PC-9 (cell line): ENCODE data around the gene IQCB1. TPM values are rescaled to one million over a fixed set of nuclear protein-coding genes. Genes with fewer than 3 reads are reported as not detected.

Experiments
- BruUV-seq: library from RNA; stranded (reverse); fragments of 400-500 nt; replicated peaks from 2 replicates; lab custom pipeline; 2021; lab: Mats Ljungman, UMichigan
- CTCF ChIA-PET: fragments of 300-600 bp; sonication (Branson Sonifier 250); formaldehyde crosslinking; loops from one replicate; lab custom pipeline; 2022; ENCODE audit warnings: antibody characterized with exemption; lab: Charles Lee
- POLR2A ChIA-PET: fragments of 300-600 bp; sonication (Branson Sonifier 250); formaldehyde crosslinking; loops from one replicate; lab custom pipeline; 2022; ENCODE audit warnings: antibody characterized with exemption; ENCODE audit not compliant: unreplicated experiment; lab: Charles Lee
- DNase-seq, 2 experiments: peaks; one replicate each; pipeline versions ENCODE4 v3.0.0 to v3.0.0-alpha.2; 2015 to 2022; ENCODE audit warnings: mixed read lengths in 1 of 2
- H2AFZ ChIP-seq: fragments of 200-600 bp; sonication (generic); 2 replicates; pipeline ENCODE4 v1.8.1; 2017; ENCODE audit warnings: antibody characterized with exemption
- H3F3A ChIP-seq: fragments of 200-600 bp; sonication (generic); 2 replicates; pipeline ENCODE4 v1.8.1; 2017; ENCODE audit warnings: antibody characterized with exemption, mild to moderate bottlenecking, low read depth; ENCODE audit not compliant: insufficient read depth
- H3K27ac ChIP-seq: fragments of 200-600 bp; sonication (generic); 2 replicates; pipeline ENCODE4 v1.6.1; 2016; ENCODE audit warnings: mixed run types
- H3K27me3 ChIP-seq: fragments of 200-600 bp; sonication (generic); 2 replicates; pipeline ENCODE4 v1.6.1; 2016; ENCODE audit warnings: low read depth, mixed run types; ENCODE audit not compliant: insufficient read depth
- H3K36me3 ChIP-seq: fragments of 200-600 bp; sonication (generic); 2 replicates; pipeline ENCODE4 v1.6.1; 2016; ENCODE audit warnings: low read depth, mixed run types
- H3K4me1 ChIP-seq: fragments of 200-600 bp; sonication (generic); replicated peaks from 2 replicates; pipeline ENCODE4 v1.6.1; 2016; ENCODE audit warnings: mixed run types; ENCODE audit not compliant: insufficient read depth
- H3K4me2 ChIP-seq: fragments of 200-600 bp; sonication (generic); 2 replicates; pipeline ENCODE4 v1.6.1; 2017; ENCODE audit warnings: mixed run types
- H3K4me3 ChIP-seq: fragments of 200-600 bp; sonication (generic); 2 replicates; pipeline ENCODE4 v1.6.1; 2016; ENCODE audit warnings: mixed run types
- H3K79me2 ChIP-seq: fragments of 200-600 bp; sonication (generic); 2 replicates; pipeline ENCODE4 v1.6.1; 2017; ENCODE audit warnings: low read depth, mixed run types
- H3K9me2 ChIP-seq: fragments of 200-600 bp; sonication (generic); 2 replicates; pipeline ENCODE4 v1.8.1; 2017; ENCODE audit warnings: mild to moderate bottlenecking; ENCODE audit not compliant: insufficient read depth
- H3K9me3 ChIP-seq: fragments of 200-600 bp; sonication (generic); 2 replicates; pipeline ENCODE4 v1.8.1; 2016; ENCODE audit warnings: low read depth; ENCODE audit not compliant: insufficient read depth
- H4K20me1 ChIP-seq: fragments of 200-600 bp; sonication (generic); 2 replicates; pipeline ENCODE4 v1.8.1; 2017; ENCODE audit not compliant: insufficient read depth
- EZH2 ChIP-seq: fragments of 200-600 bp; sonication (generic); IDR thresholded peaks from 2 replicates; pipeline ENCODE4 v1.8.0; 2017; ENCODE audit warnings: antibody characterized with exemption, low read depth
- intact Hi-C: fragments of 100-400 bp; cut with micrococcal nuclease; formaldehyde crosslinking; loops from one replicate; pipeline ENCODE4 v1.10.0; 2022; ENCODE audit not compliant: unreplicated experiment
- total RNA-seq: library from RNA; stranded (reverse); gene quantifications from 2 replicates; pipeline ENCODE4 v1.2.3, GENCODE V29; 2021
- TF ChIP-seq, protein P1 (sequence below): fragments of 200-600 bp; sonication (generic); conservative IDR thresholded peaks from 2 replicates; pipeline ENCODE4 v1.6.1; 2017; ENCODE audit warnings: mixed run types, antibody characterized with exemption, mild to moderate bottlenecking, moderate library complexity

The IQCB1 gene
- total RNA-seq, 1 experiment from 2014 or later = 14.8 TPM

DNA sequence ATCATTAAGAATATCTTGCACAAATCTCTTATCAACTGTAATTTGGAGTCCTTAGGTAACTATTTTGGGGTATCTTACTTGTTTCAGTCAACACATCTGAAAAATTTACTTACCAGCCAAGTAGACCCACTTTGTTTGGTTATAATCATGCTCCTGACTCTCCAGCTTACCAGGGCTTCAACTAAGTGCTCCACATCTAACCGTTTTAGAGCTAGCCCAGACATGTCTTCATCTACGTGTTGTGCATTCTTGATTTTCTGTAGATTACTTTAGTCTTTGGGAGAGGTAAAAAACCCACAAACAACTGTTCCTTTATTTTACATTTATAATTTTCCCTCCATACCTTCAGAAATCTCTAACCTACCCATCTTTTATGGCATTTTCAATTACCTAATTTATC, 17.4 kb upstream of the IQCB1 start:
- POLR2A ChIA-PET = no interaction called here
- H3K79me2 ChIP-seq = no peaks in the 10 kb centered on the region
- no peaks in the 10 kb centered on the region for H4K20me1 ChIP-seq
- no peak overlapping the region for H3K27ac ChIP-seq
- no TSS peak for BruUV-seq
- CTCF ChIA-PET = no interaction called here
- no peak overlapping the region for H3K4me2 ChIP-seq
- H3K4me3 ChIP-seq = no peak overlapping the region
- no peak for TF ChIP-seq EZH2
- TF ChIP-seq, protein P1, sequence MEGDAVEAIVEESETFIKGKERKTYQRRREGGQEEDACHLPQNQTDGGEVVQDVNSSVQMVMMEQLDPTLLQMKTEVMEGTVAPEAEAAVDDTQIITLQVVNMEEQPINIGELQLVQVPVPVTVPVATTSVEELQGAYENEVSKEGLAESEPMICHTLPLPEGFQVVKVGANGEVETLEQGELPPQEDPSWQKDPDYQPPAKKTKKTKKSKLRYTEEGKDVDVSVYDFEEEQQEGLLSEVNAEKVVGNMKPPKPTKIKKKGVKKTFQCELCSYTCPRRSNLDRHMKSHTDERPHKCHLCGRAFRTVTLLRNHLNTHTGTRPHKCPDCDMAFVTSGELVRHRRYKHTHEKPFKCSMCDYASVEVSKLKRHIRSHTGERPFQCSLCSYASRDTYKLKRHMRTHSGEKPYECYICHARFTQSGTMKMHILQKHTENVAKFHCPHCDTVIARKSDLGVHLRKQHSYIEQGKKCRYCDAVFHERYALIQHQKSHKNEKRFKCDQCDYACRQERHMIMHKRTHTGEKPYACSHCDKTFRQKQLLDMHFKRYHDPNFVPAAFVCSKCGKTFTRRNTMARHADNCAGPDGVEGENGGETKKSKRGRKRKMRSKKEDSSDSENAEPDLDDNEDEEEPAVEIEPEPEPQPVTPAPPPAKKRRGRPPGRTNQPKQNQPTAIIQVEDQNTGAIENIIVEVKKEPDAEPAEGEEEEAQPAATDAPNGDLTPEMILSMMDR = no peak
- no peaks in the 10 kb centered on the region for H3F3A ChIP-seq
- no peaks in the 10 kb centered on the region for H3K9me3 ChIP-seq
- DNase-seq = no peak
- H3K36me3 ChIP-seq = no peaks in the 10 kb centered on the region
- intact Hi-C loops = no loop called here
- H3K9me2 ChIP-seq = no peaks in the 10 kb centered on the region
- H3K27me3 ChIP-seq = no peaks in the 10 kb centered on the region
- H3K4me1 ChIP-seq = no peaks in the 10 kb centered on the region
- H2AFZ ChIP-seq = no peak overlapping the region

DNA sequence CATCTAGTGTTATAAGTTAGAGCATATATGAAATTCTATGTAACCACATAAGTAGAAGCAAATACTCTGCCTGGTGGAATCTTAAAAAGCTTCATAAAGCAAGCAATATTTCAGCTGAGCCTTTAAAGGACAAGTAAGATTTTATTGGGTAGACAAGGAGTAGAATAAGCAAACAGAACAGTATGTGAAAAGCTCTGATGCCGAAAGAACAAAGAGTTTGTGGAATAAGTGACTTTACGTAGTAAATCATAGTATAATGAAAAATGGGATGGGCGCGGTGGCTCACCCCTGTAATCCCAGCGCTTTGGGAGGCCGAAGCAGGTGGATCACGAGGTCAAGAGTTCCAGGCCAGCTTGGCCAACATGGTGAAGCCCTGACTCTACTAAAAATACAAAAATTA, 10.0 kb upstream of the IQCB1 start:
- POLR2A ChIA-PET = no interaction called here
- H3K9me2 ChIP-seq = no peaks in the 10 kb centered on the region
- CTCF ChIA-PET = no interaction called here
- H4K20me1 ChIP-seq = no peaks in the 10 kb centered on the region
- no peak overlapping the region for H2AFZ ChIP-seq
- H3K4me2 ChIP-seq = no peak overlapping the region
- BruUV-seq = no TSS peak
- H3K36me3 ChIP-seq = no peaks in the 10 kb centered on the region
- no peak for DNase-seq
- TF ChIP-seq EZH2 = no peak
- TF ChIP-seq, protein P1 = no peak
- H3K9me3 ChIP-seq = no peaks in the 10 kb centered on the region
- no peaks in the 10 kb centered on the region for H3K27me3 ChIP-seq
- no peak overlapping the region for H3K27ac ChIP-seq
- H3K4me3 ChIP-seq = no peak overlapping the region
- intact Hi-C loops = no loop called here
- H3F3A ChIP-seq = no peaks in the 10 kb centered on the region
- no peaks in the 10 kb centered on the region for H3K4me1 ChIP-seq
- H3K79me2 ChIP-seq = no peaks in the 10 kb centered on the region

- ChIA-PET CTCF (no interaction called here), POLR2A (no interaction called here)
- Histone ChIP-seq H3K9me2 (no peaks in the 10 kb centered on the region), H3K27ac (no peak overlapping the region), H3K9me3 (no peaks in the 10 kb centered on the region), H3K79me2 (no peaks in the 10 kb centered on the region), H3K36me3 (no peaks in the 10 kb centered on the region), H3K27me3 (no peaks in the 10 kb centered on the region), H3K4me1 (no peaks in the 10 kb centered on the region), H4K20me1 (no peaks in the 10 kb centered on the region; the same call in 1 of the 2 replicates), H3K4me2 (no peak overlapping the region), H3F3A (no peaks in the 10 kb centered on the region), H3K4me3 (no peak overlapping the region), H2AFZ (no peak overlapping the region)
- intact Hi-C loops = loop anchor here (10.0 kb wide), 1 partner anchor 525 kb away; no protein-coding TSS in a partner anchor
- no peak for DNase-seq
- BruUV-seq = no TSS peak
- TF ChIP-seq, protein P1 = no peak
- no peak for TF ChIP-seq EZH2
Observed at GRCh38 chr3:121839962-121840361, 5.1 kb upstream of the IQCB1 start.
